ENCODE data around the gene SPAG16.

SPAG16 gene

DNA sequence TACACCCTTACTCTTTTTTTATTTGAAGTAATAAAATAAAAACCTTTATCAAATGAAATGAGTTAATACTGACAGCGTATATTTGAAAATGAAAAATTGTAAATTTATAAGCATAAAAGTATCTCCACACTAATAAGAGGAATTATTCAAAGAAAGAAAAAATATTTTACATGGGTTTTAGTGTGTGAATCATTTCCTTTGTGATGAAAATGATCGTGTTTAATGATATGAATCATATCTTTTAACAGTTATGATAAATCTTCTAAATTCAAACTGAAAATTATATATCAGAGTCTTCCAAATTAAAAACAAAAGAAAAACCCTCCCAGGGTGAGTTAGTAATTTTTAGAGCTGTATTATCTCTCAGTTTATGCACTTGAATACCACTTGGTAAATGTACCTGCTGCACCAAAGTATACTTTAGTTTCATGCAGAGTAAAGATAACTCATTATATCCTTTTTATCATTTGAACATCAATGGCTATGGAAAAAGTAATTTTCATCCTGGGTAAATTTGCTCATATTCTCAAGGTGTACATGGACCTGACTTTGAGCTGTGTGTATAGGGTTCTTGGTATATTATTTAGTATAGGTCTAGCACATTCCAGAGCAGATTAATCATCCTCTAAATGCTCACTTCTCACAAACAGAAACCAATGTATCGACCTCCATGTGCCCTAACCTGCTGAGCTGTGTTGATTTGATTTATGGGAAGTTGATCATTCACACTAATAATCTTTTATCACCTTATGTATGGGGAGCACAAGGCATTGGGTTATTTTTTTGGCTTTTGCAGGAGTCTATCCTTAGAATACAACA, 1027.9 kb downstream of the SPAG16 start:
- DNase-seq = no peak

DNA sequence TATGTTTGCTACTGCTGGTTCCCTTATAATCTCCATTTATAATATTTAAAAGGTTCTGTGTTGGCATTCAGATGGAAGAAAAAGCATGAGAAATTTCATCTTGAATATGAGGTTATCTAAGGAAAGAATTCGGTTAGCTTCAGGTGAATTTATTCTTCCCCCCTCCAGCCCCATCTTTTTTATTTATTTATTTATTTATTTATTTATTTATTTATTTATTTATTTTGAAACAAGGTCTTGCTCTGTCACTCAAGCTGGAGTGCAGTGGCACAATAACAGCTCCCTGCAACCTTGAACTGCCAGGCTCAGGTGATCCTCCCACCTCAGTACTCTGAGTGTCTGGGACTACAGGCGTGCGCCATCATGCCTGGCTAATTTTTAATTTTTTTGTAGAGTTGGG, 1031.1 kb downstream of the SPAG16 start:
- DNase-seq = no peak

DNA sequence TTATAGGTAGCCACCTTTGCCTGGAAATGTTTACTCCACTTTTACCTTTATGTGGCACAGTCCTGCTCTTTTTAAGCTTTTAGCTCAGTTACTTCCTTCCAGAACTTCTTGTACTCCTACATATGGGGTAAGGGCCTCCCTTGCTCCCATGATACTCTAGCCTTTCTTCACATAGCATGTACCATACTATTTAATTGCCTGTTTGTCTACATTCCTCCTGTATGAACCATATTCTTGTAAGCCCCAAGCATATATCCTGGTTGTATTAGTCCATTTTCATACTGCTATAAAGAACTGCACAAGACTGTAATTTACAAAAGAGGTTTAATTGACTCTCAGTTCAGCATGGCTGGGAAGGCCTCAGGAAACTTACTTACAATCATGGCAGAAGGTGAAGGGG, 1035.9 kb downstream of the SPAG16 start:
- DNase-seq = no peak

DNA sequence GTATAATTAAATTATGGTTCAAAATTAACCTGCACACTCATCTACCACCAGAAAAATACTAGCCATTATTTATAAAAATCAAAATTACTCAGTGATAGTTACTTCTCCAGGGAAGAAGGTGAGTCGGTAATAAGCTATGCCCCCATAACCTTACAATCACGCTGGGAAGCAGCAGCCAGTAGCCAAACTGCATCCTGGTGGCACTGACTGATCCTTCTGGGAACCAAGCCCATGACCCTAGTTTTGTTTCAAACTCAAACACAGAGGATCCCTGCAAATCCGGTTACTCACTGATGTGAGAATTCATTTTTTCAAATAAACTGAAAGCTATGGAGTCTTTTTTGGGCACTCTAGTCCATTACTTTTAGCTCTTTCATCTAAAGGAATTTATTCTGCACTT, 1038.4 kb downstream of the SPAG16 start:
- no peak for DNase-seq

DNA sequence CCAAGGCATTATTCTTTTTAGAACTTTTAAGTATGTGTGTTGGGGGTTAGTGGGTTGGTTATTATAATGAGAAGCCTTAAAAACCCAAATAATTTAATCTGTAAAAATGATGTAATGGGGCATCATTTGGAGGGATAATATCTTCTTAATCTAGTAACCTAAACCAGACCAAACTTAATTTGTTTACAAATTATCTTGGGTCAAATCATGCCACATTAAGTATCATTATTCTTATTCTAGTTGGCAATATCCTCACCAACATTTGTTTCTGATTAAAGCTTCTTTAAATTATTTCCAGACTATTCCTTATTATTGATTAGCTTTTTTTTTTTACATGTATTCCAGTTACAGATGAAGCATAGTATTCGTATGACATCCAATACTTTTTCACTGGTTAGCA, 1041.1 kb downstream of the SPAG16 start:
- DNase-seq = no peak

DNA sequence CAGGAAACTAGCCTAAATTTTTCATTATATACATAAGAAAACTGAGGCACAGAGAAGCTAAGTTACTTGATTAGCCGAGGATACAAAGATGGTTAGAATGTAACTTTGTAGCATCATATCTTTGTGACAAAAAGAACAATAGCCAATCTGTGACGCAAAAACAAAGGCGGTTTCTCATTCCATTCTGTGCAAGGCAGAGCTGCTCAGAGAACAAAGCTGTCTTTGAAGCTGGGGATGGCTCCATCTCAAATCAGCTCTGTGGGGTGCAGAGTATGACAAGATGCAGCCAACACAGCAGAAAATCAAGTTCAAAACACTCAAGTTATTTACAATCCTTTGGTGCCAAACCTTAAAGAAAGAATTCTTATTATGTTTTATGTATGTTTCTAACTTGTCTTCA, 1044.7 kb downstream of the SPAG16 start:
- no peak for DNase-seq

DNA sequence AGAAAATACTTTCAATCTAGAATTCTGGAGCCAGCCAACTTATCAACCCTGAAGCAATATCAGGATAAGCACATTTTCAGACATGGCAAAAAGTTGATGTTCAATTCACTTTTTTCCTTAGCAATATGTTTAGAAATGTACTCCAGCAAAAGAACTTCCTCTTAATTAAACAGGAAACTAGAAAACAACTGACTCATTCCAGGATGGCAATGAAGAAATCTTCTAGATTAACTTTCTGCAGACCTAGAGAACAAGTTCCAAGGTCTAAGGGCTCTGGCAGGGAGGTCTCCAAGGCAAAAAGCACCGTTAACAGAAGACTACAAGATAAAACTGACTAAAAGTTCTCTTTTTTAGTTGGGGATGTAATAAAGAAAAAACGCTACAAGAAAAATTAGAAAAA, 1057.4 kb downstream of the SPAG16 start:
- DNase-seq = no peak

DNA sequence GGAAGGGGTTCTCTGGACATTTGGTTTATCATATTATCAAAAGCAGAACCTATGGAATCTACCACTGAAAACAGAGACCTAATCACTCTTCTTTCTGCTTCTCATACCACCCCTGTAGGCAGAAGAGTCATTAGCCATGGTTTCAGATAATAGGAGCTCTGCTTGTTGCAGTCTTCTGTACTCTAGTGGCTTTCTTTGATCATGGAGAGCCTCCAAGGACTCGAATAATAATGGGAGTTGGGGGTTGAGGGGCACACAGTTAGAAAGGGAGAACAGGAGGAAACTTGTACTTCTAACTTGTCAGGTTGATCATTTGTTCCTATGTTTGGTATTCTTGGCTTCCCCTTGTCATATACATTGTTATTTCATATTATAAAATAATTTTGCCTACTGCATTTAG, 1074.2 kb downstream of the SPAG16 start:
- no peak for DNase-seq

DNA sequence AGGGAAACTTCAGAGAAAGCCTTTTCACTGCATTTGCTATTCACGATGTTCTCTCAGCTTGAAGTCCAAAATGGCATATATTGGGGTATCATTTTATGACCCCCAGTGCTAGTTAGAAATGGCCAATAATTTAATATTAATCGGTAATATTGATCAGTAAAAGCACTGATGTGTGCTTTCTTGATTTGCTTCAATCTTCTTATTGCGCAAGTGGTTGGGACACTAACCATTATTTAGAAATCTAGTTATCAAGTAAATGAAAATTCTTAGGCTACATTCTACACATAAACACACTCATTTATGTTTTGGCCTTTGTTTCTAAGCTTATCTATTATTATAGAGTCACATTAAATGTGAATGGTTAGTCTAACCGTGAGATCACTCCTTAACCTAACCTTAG, 1076.9 kb downstream of the SPAG16 start:
- no peak for DNase-seq

DNA sequence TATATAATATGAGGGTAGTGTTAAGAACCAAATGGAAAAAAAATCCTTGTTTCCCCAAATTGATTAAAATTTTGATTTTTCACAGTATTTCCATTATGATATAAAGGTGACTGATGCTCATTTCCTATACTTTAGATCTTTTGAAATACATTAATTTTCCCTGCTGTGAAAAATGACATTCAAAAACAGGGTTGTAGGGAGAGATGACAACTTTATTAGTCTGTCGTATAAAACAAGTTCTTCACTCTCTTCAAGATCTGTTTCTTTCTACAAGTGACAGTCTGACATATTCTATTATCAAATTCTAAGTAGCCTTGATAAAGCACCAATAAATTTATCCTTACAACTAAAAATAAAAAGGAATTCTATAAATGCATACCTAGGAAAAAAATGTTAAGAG, 1081.3 kb downstream of the SPAG16 start:
- DNase-seq = no peak

DNA sequence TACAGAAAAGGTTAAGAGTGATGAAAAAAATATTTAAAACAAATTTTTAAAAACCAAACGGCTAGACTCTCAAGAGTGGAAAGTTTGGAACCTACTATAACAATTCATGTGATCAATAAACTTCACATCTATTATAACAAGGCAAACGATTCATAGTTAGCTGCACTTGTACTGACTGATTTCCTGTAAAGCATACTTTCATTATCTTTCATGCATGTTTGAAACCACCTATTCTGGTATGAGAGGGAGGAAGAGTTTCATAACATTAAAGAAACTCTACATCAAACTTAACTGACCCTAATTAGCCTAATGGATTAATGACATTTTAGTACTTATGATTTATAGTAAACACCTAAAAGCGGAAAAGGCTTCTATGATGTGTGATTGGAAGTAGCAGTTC, 1082.9 kb downstream of the SPAG16 start:
- DNase-seq = no peak

DNA sequence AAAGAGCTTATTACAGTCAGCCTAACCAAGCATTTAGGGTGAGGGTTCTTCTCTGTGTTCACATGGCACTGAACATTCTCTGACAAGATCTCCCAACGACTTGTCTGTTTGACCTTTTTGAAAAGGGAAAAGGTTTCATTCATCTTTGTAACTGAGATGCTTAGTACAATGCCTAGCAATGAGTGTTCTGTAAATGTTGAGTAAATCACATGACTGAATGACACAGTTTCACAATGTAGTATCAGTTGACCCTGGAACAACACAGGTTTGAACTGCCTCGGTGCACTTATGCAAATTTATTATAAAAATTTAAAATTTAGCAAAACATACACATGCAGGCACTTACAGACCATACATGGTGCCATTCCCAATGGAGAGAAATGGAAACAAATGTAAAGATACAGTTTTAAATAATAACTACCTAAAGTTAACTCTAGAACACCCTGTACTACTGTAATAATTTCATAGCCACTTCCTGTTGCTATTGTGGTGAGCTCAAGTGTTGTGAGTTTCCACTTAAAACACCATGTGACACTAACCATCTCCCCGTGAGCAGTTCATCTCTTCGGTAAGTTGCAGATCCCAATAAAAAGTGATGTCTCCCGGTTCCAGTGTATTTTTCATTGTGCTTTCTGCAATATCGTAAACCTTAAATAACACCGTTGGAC, 1092.5 kb downstream of the SPAG16 start:
- no peak for DNase-seq

DNA sequence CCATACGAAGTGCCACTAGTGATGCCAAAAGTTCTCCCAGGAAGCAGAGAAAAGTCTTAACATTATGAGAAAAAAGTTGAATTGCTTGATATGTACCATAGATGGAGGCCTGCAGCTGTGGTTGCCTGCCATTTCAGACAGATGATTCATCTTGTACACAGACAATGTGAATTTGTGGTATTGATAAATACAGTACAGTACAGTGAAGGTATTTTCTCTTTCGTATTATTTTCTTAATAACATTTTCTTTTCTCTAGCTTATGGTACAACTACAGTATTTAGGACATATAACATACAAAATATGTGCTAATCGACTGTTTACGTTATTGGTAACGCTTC, 1093.0 kb downstream of the SPAG16 start:
- no peak for DNase-seq

DNA sequence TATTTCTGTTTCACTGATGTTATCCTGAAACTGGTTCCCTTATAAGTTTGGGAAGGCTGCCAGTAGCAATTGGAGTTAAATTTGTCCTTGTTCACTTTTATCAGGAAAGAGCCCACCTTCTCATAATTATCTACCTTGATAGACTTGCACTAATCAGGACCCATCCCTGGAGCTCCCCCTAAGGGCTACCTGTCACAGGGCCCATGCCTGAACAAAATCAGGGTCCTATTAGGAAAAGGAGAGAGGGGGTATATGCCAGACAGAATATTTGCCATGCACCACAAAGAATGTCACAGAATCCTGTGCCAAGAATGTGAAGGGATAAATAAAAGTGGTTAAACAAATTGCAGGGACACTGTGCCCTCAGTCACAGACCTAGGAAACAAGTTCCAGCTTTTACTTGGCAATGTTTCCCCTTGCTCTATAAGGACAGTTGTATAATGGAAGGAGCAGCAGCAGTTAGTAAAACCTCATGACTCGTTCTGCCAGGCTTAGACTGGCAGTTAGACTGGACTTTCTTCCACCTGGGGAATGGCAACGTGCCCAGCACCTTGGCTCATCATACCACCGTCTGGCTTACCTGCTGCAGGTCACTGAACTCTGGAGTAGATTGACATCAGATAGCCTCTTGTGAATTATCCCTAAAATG, 1094.3 kb downstream of the SPAG16 start:
- DNase-seq = no peak

DNA sequence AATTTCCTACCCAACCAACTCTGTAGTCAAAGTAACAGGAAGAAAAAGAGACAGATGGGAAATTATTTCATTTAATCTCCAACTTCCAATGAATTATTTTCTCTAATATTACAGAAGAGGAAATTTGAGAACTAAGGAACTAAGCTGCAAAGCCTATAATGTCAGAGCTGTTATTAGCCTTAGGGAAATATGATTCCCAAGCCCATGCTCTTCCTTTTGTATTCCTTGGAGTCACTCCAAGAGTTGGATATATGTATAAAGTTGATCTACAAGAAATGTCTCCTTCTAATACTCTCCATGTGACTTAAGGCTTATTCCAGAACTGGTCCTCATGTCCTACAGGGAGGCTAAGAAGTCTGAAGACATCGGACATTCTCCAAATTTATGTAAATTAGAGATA, 1095.0 kb downstream of the SPAG16 start:
- DNase-seq = no peak

DNA sequence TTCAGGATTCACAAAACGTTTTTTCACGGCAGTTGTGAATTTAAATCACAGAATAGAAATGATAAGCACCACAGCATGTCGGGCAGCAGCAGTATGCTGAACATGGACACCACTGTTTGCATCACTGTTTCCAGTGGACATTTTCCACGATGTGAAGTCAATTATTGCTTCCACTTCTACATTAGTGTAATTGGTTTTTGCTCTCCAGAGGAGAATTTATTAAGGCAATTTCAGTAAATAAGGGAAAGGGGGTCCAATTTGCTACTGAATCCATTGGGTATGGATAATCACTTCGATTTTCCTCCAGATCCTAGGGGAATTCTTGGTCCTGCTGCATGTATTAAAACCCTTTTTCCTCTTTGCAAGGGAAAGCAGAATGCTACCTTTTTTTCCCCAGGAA, 1096.4 kb downstream of the SPAG16 start:
- DNase-seq = no peak

DNA sequence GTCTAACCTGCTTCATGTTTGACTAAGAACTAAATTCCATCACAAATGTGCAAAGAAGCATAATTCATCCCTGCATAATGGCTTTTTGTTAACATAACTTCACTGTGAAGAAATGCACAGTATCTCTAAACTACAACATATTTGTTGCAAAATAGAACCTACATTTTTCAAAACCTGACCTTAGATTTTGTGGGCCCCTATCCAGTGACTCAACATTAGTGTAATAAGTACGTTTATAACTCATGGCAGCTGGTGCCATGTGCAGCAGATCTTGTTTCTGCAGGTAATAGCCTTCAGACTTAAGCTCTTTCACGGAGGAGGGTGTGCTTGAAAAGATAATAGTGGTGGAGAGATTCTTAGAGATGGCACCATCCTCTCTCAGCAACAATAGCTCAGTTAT, 1098.0 kb downstream of the SPAG16 start:
- DNase-seq = no peak

DNA sequence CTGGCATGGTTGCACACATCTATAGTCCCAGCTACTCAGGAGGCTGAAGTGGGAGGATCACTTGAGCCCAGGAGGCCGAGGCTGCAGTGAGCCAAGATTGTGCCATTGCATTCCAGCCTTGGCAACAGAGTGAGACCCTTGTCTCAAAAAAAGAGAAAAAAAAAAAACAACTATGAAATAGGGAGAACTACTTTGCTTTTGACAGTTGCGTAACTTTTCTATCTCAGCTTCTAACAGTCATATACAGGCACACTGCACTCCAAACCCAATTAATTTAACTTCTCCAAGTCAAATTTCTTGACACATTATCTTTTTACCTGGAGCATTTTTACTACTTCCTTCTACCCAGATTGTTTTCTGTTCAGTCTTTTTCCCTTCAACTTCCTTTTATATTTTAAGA, 1102.5 kb downstream of the SPAG16 start:
- DNase-seq = no peak

DNA sequence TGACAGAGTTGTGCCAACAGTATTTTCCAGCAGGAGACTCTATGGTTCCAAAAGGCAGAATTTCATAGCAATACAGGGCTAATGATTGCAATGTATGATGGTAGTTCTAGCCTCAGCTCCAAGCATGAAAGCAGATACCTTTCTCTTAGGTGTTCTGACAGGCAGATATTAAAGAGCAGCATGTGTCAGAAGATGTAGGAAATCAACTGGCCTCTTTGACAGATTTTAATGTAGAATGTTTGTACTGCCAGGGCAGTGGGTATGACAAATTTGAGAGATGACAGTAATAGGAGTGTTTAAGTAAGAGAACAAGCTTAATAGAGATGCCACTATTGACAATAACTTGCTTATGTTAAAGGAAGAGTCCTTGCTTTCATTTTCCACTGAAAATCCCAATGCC, 1105.1 kb downstream of the SPAG16 start:
- DNase-seq = no peak

DNA sequence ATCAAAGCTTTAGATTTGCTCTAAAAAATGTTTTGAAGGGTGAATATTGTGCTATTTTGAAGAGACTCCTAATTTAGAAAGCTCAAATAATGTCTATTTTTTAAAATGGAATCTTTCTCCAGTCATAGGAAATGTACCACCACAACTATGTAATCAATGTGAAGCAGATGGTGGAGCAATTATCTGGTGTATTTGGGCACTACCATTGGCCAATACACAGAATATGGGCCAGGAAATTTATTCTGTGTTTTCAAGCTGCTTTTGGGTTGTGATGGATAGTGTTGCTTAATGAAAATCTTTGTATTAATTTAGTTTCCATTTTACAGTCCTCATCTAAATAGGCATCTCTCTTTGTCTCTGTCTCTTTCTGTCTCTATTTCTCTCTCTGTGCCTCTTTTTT, 1109.5 kb downstream of the SPAG16 start:
- DNase-seq = no peak

DNA sequence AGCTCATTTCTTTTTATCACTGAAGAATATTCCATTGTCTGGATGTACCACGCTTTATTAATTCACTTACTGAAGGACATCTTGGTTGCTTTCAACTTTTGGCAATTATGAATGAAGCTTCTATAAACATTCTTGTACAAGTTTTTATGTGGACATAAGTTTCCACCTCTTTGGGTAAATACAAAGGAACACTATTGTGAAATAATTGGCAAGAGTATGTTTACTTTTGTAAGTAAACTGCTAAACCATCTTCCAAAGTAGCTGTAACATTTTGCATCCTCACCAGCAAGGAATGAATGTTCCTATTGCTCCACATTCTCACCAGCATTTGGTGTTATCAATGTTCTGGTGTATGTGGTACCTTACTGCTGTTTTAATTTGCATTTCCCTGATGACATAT, 1110.8 kb downstream of the SPAG16 start:
- DNase-seq = no peak

DNA sequence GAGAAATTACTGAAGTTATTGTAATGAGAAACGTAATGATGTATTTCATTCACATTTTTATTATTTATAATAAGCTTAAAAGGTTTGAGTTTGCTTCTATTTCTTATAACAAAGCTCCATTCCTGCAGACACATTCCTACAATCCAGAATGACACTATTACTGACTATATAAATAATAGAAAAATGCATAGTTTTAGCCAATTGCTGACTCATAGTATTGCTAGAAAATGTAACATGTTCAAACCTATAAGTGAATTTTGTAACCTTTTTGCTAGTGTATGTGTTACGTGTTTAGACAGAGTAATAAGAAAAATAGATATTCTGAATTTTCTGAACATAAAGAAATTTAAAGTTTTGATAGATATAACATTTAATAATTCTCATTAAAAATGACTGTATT, 1117.3 kb downstream of the SPAG16 start:
- no peak for DNase-seq

DNA sequence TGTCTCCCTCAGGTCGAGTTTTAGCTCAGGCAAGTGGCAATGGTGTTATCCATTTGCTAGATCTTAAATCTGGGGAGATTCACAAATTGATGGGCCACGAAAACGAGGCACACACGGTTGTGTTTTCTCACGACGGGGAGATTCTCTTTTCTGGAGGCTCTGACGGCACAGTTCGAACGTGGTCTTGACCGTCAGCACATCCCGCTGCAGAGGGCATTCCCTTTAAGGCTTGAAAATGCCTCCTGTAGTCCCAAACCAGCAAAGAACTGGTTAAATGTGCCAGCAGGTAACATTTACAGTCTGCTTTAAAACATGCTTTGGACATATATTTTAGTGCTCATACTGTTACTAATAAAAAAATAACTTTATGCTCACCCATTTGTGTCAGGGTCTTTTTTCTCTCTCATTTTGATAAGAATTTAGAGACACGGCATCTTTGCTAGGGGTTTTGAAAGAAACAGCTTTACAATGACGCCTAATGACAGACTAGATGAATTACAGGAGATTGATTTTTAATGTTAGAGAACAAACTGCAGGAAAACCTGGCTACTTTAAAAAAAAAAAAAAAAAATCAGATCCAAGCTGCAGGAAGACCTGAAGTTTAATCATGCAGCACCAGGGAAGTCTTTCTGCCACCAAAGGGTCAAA, 1126.0 kb downstream of the SPAG16 start:
- DNase-seq = peak; percentile 43
